Measurements from ENCODE around the gene SMCO4. TPM values are rescaled to one million over a fixed set of nuclear protein-coding genes. Genes with fewer than 3 reads are reported as not detected.

SMCO4 gene, protein sequence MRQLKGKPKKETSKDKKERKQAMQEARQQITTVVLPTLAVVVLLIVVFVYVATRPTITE
- 9.9 and 10.4 TPM in 2 replicates for total RNA-seq

DNA sequence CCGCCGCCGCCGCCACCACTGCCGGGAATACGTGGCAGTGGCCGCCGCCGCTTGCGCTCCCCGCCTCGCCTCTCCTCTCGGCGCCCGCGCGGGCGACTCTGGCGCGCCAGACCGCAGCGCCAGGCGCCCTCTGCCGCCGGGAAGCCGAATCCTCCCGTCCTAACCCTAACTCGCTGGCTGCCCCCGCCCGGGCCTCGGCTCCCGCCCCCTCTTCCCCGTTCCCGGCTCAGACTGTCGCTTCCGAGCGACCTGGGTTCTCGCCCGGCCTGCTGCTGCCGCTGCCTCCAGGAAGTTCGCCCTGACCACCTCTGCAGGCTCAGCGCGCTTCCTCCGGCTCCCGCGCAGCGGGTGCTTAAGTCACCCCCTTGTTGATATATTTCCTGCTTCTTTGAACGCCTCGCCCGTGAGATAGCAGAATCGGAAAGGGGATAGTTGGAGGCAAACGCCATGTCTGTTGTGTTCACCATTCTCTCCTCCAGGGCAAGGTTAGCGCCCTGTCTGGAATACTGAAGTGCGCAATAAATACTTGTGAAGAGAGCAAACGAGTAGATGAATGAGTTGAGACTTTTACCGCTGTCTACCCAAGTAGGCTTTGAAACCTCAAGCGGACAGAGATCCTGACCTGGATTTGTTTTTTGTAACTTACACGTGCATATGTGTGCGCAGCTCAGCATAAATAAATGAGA, at the start of gene SMCO4:
SMCO4 (minus strand) TSS at position 100 of the 686 bp plus-strand sequence. CDS start 64,202 bp downstream, outside the sequence.

Other genes starting within 250 kb of the SMCO4 start
- gene DEUP1, start 212.6 kb downstream of the SMCO4 start, total RNA-seq = not detected in 2 replicates
- gene CEP295, start 118.3 kb upstream of the SMCO4 start, total RNA-seq = 19.2 and 20.6 TPM in 2 replicates
- 164 and 316 TPM in 2 replicates for gene TAF1D, start 198.1 kb upstream of the SMCO4 start, total RNA-seq
- 11.3 and 23.7 TPM in 2 replicates for gene C11orf54, start 198.3 kb upstream of the SMCO4 start, total RNA-seq
- gene MED17, start 240.9 kb upstream of the SMCO4 start, total RNA-seq = 24.5 and 35.1 TPM in 2 replicates